B cell (primary cell): Measurements from ENCODE around the gene ATG2A. TPM values are rescaled to one million over a fixed set of nuclear protein-coding genes. Genes with fewer than 3 reads are reported as not detected.

Experiments
- ATAC-seq: fragments of 200-7000 bp; cut with Tn5 transposase; one replicate; pipeline ENCODE4 v1.10.0; 2021; ENCODE audit warnings: low read depth, mild to moderate bottlenecking, moderate number of reproducible peaks, moderate library complexity
- CTCF ChIA-PET: fragments of 350-600 bp; sonication (Branson Sonifier 250); formaldehyde crosslinking; loops from one replicate; lab custom pipeline; 2021; ENCODE audit warnings: antibody characterized with exemption, inconsistent platforms; lab: Charles Lee
- POLR2A ChIA-PET: fragments of 350-600 bp; sonication (Branson Sonifier 250); formaldehyde crosslinking; loops from one replicate; lab custom pipeline; 2021; ENCODE audit warnings: antibody characterized with exemption; lab: Charles Lee
- DNase-seq: peaks from one replicate; pipeline ENCODE4 v3.0.0; 2013
- H2AFZ ChIP-seq: 2 replicates; pipeline ENCODE4 v1.6.1; 2012; ENCODE audit warnings: mild to moderate bottlenecking, low read depth, low read length; ENCODE audit not compliant: insufficient read depth, poor library complexity, severe bottlenecking
- H3K27ac ChIP-seq, 2 donors: 1 replicate in 1 of 2; 2 replicates in 1 of 2; pipeline ENCODE4 v1.5.1; 2012 to 2013; ENCODE audit warnings: low read length in 2 of 2, mild to moderate bottlenecking in 2 of 2, moderate library complexity in 1 of 2
- H3K27me3 ChIP-seq, 4 experiments: fragments of 200-600 bp in 1 of 4; sonication (generic) in 1 of 4; replicated peaks in 1 of 4; 1 replicate in 2 of 4; 2 replicates in 2 of 4; pipeline versions ENCODE4 v1.6.1 to v1.7.0; 2013 to 2016; ENCODE audit warnings: low read length in 3 of 4, mild to moderate bottlenecking in 2 of 4, mixed read lengths in 1 of 4, moderate library complexity in 1 of 4; ENCODE audit not compliant: insufficient read depth in 4 of 4, control insufficient read depth in 3 of 4; ENCODE audit errors: control extremely low read depth in 1 of 4
- H3K36me3 ChIP-seq, 2 experiments: replicated peaks in 1 of 2; 1 replicate in 1 of 2; 2 replicates in 1 of 2; pipeline versions ENCODE4 v1.6.1 to v1.7.1; 2013; ENCODE audit warnings: low read length in 1 of 2; ENCODE audit not compliant: insufficient read depth in 2 of 2, control insufficient read depth in 1 of 2; ENCODE audit errors: control extremely low read depth in 1 of 2, extremely low read depth in 1 of 2
- H3K4me1 ChIP-seq, 2 donors: fragments of 200-600 bp in 1 of 2; sonication (generic) in 1 of 2; 1 replicate in 1 of 2; 2 replicates in 1 of 2; pipeline versions ENCODE4 v1.5.1 to v1.6.1; 2013 to 2017; ENCODE audit warnings: low read length in 2 of 2; ENCODE audit not compliant: control insufficient read depth in 2 of 2, insufficient read depth in 2 of 2
- H3K4me2 ChIP-seq: replicated peaks from 2 replicates; pipeline ENCODE3; 2012; ENCODE audit warnings: mild to moderate bottlenecking, low read depth, low read length; ENCODE audit not compliant: poor library complexity, severe bottlenecking
- H3K4me3 ChIP-seq, 5 experiments: fragments of 200-600 bp in 1 of 5; sonication (generic) in 1 of 5; 1 replicate in 3 of 5; 2 replicates in 2 of 5; pipeline versions ENCODE4 v1.5.1 to v1.7.0; 2011 to 2016; ENCODE audit warnings: low read length in 4 of 5, mild to moderate bottlenecking in 4 of 5, low read depth in 2 of 5, control low read depth in 1 of 5, moderate library complexity in 1 of 5; ENCODE audit not compliant: insufficient read depth in 1 of 5; ENCODE audit errors: control extremely low read depth in 1 of 5, extremely low read depth in 1 of 5
- H3K79me2 ChIP-seq: fragments of 200-600 bp; sonication (generic); one replicate; pipeline ENCODE4 v1.6.0; 2016; ENCODE audit warnings: low read length; ENCODE audit not compliant: control insufficient read depth, insufficient read depth
- H3K9ac ChIP-seq: fragments of 200-600 bp; sonication (generic); 2 replicates; pipeline ENCODE4 v1.6.1; 2017; ENCODE audit warnings: mild to moderate bottlenecking, low read length, moderate library complexity
- H3K9me3 ChIP-seq, 3 donors: one replicate each; pipeline versions ENCODE4 v1.6.1 to v1.7.1; 2013; ENCODE audit warnings: low read length in 2 of 3; ENCODE audit not compliant: control insufficient read depth in 2 of 3, insufficient read depth in 1 of 3; ENCODE audit errors: control extremely low read depth in 1 of 3
- H4K20me1 ChIP-seq: 2 replicates; pipeline ENCODE4 v1.6.0; 2012; ENCODE audit warnings: mild to moderate bottlenecking, low read length; ENCODE audit not compliant: insufficient read depth, control insufficient read depth, poor library complexity, severe bottlenecking
- H3K27ac Mint-ChIP-seq: one replicate; pipeline ENCODE4 v1.8.0; 2021; ENCODE audit warnings: mixed read lengths
- H3K27me3 Mint-ChIP-seq: one replicate; pipeline ENCODE4 v1.8.0; 2021; ENCODE audit warnings: mixed read lengths
- H3K4me1 Mint-ChIP-seq: one replicate; pipeline ENCODE4 v1.8.0; 2021; ENCODE audit warnings: mixed read lengths
- H3K4me3 Mint-ChIP-seq: one replicate; pipeline ENCODE4 v1.8.0; 2021; ENCODE audit warnings: mixed read lengths
- H3K9me3 Mint-ChIP-seq: one replicate; pipeline ENCODE4 v1.8.0; 2022; ENCODE audit warnings: mixed read lengths; ENCODE audit not compliant: insufficient read depth
- CTCF ChIP-seq: fragments of 200-600 bp; IDR thresholded peaks from one replicate; pipeline ENCODE4 v1.8.0; 2022; ENCODE audit warnings: antibody characterized with exemption, mild to moderate bottlenecking
- EZH2 ChIP-seq: IDR thresholded peaks from 2 replicates; pipeline ENCODE4 v1.6.1; 2012; ENCODE audit warnings: borderline replicate concordance, low read depth, mild to moderate bottlenecking, moderate library complexity, low read length; ENCODE audit not compliant: insufficient read depth, poor library complexity, severe bottlenecking
- WGBS: methylation state at CpG from one replicate; pipeline ENCODE4 v1.1.5; 2013; ENCODE audit warnings: missing lambda C conversion rate; ENCODE audit not compliant: insufficient coverage; 5-methylcytosine and 5-hydroxymethylcytosine counted together
- intact Hi-C: fragments of 100-400 bp; cut with micrococcal nuclease; formaldehyde crosslinking; loops from one replicate; pipeline ENCODE4 v1.10.0; 2022
- polyA plus RNA-seq: library from polyadenylated mRNA; depleted of rRNA; stranded (reverse); fragments of >200 nt; gene quantifications from 2 replicates; pipeline ENCODE4 v1.2.3, GENCODE V29; 2012
- total RNA-seq, 2 donors: library from RNA; stranded (reverse); fragments of 120-200 nt in 1 of 2; gene quantifications; 1 replicate in 1 of 2; 2 replicates in 1 of 2; pipeline versions ENCODE4 v1.2.3 to v1.2.4, GENCODE V29; 2013 to 2022

The ATG2A gene
- total and polyA plus RNA-seq, 2 donors (not counting 1 experiment from before 2014, with no cell fraction given), result 24.3 to 38.6 TPM

- no peak overlapping the region for H2AFZ ChIP-seq
- ChIA-PET CTCF (interaction anchor here (0.8 to 29.2 kb wide), 5 partner anchors 11 to 102 kb away, joined by 3 to 1254 read pairs (median 19); partner anchors contain the start of genes CDC42BPG and EHD1), POLR2A (interaction anchor here (1.1 to 10.5 kb wide), 2 partner anchors 20 to 126 kb away, joined by 3 to 150 read pairs; partner anchors contain the start of gene RASGRP2)
- TF ChIP-seq EZH2, result no peak
- TF ChIP-seq CTCF, result no peak
- peaks cover 85 to 96% of the 10 kb centered on the region in 2 donors for H3K4me1 ChIP-seq
- H3K4me3 ChIP-seq, result peak overlapping the region; percentile 4 to 37 (median 17)
- Mint-ChIP-seq H3K27me3 (no peaks in the 10 kb centered on the region), H3K9me3 (no peaks in the 10 kb centered on the region), H3K4me1 (peaks cover 89% of the 10 kb centered on the region), H3K4me3 (peak overlapping the region; percentile 79), H3K27ac (peak overlapping the region; percentile 70)
- ATAC-seq (no peak), DNase-seq (no peak)
- H3K79me2 ChIP-seq, result peaks cover 100% of the 10 kb centered on the region
- H3K27ac ChIP-seq, result peak overlapping the region; percentile 37 to 46
- H3K9ac ChIP-seq, result peak overlapping the region; percentile 20
- H3K4me2 ChIP-seq, result peak overlapping the region; percentile 60
- H4K20me1 ChIP-seq, result peaks cover 74% of the 10 kb centered on the region
- WGBS, result 53% methylated on average over 17 of the region's 19 CpGs
- intact Hi-C loops, result no loop called here
- H3K36me3 ChIP-seq, result peaks cover 0 to 75% of the 10 kb centered on the region in 2 experiments
- no peaks in the 10 kb centered on the region for H3K27me3 ChIP-seq
- H3K9me3 ChIP-seq, result peaks cover 0 to 5% (median 0%) of the 10 kb centered on the region in 3 donors
Measured at GRCh38 chr11:64870176-64870892, 46.7 kb downstream of the ATG2A start.
